K562 (cell line): Measurements from ENCODE around the gene PTPN13. TPM values are rescaled to one million over a fixed set of nuclear protein-coding genes. Genes with fewer than 3 reads are reported as not detected.
A peak's percentile ranks its signal among the peaks of the same experiment; 100 is the strongest.

Experiments
- ATF6 ChIP-seq: sonication (generic); formaldehyde crosslinking; IDR thresholded peaks from 2 replicates; pipeline ENCODE4 v1.4.0; 2020; ENCODE audit warnings: mild to moderate bottlenecking, missing genetic modification reagents
- CAMTA2 ChIP-seq: fragments of 250-450 bp; sonication (Bioruptor Pico); conservative IDR thresholded peaks from 2 replicates; pipeline ENCODE4 v1.5.1; 2022
- CREB3 ChIP-seq: fragments of 450-650 bp; conservative IDR thresholded peaks from 2 replicates; pipeline ENCODE4 v1.6.1; 2016; ENCODE audit warnings: missing genetic modification characterization, low read depth, mild to moderate bottlenecking, missing compliant biosample characterization, moderate library complexity
- HMG20B ChIP-seq: fragments of 250-450 bp; sonication (Bioruptor Pico); IDR thresholded peaks from 2 replicates; pipeline ENCODE4 v1.5.0; 2021; ENCODE audit warnings: mild to moderate bottlenecking
- OTX1 ChIP-seq: fragments of 450-650 bp; formaldehyde crosslinking; IDR thresholded peaks from 2 replicates; pipeline ENCODE4 v1.4.0; 2022; ENCODE audit warnings: mild to moderate bottlenecking
- PATZ1 ChIP-seq: fragments of 250-450 bp; sonication (Bioruptor Pico); IDR thresholded peaks from 2 replicates; pipeline ENCODE4 v1.5.0; 2020; ENCODE audit warnings: mild to moderate bottlenecking, borderline replicate concordance
- RBM25 ChIP-seq: fragments of 200-400 bp; formaldehyde crosslinking; IDR thresholded peaks from 2 replicates; pipeline ENCODE4 v1.6.1; 2018; ENCODE audit warnings: low read length, low read depth, moderate library complexity; ENCODE audit not compliant: severe bottlenecking
- REST ChIP-seq, 2 experiments: fragments of 450-650 bp; formaldehyde crosslinking in 1 of 2; IDR thresholded peaks; 2 replicates each; pipeline versions ENCODE4 v1.4.0 to v1.6.1; 2014 to 2020; ENCODE audit warnings: mild to moderate bottlenecking in 2 of 2, borderline replicate concordance in 1 of 2, low read depth in 1 of 2
- TCFL5 ChIP-seq: fragments of 250-450 bp; sonication (Bioruptor Pico); conservative IDR thresholded peaks from 2 replicates; pipeline ENCODE4 v1.6.1; 2021; ENCODE audit warnings: mild to moderate bottlenecking, moderate library complexity, matching md5 sums
- ZNF143 ChIP-seq: sonication (generic); formaldehyde crosslinking; IDR thresholded peaks from 2 replicates; pipeline ENCODE4 v1.9.0; 2022; ENCODE audit warnings: mild to moderate bottlenecking, missing genetic modification reagents
- polyA plus RNA-seq, 8 experiments: library from polyadenylated mRNA; depleted of rRNA in 4 of 8; stranded (reverse) in 5 of 8; unstranded in 3 of 8; fragments of >200 nt; fragmentation: Nextera tagmentation in 2 of 8; fragmentation: Illumina TruSeq in 1 of 8; extraction: Ambion mirVana in 2 of 8; extraction: Trizol in 1 of 8; gene quantifications; 2 replicates each; pipeline versions ENCODE4 v1.2.1 to v1.2.3, GENCODE V29; 2011 to 2014; ENCODE audit warnings: inconsistent platforms in 1 of 8, missing spikeins in 1 of 8
- total RNA-seq, 7 experiments: library from RNA; depleted of rRNA in 6 of 7; stranded (reverse); fragments of >200 nt in 6 of 7; fragmentation: Illumina TruSeq in 2 of 7; extraction: Trizol in 2 of 7; gene quantifications; 2 replicates each; pipeline versions ENCODE4 v1.2.1 to v1.2.3, GENCODE V29; 2011 to 2021; ENCODE audit warnings: low replicate concordance in 1 of 7

PTPN13 gene
- total and polyA plus RNA-seq, 9 of the 15 experiments (the other 6 are each of a cell fraction or from before 2014, with no cell fraction given): 0.33 TPM; not detected in 8

DNA sequence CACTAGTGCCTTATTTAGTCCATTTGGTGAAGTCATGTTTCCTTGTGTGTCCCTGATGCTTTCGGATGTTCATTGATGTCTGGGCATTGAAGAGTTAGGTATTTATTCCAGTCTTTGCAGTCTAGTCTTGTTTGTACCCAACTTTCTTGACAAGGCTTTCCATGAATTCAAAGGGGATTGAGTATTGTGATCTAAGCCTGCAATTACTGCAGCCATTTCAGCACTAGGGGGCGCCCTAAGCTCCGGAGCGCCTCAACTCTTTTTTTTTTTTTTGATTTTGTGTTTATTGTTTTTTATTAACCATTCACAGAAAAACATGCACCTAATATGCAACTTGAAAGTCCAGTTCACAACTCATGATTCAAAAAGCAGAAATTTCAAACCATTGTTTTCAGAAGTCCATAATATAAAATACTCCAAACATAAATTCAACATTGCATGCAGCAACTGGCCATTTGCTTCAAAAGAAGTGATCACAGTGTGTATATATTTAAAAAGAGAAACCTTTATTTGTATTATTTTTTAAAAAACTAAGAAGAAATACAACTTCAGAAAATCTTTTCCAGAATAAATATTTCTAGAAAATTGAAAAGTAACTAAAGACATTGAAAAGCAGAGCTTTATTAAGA lies 59.2 kb downstream of the PTPN13 start (continued):
- TF ChIP-seq PATZ1 (CRISPR knock-in tag) (no peak), REST (IDR thresholded peaks at IDR 0.05; ENCODE audit: borderline replicate concordance) (peak; percentile 11; the same call in 1 of the 2 replicates), REST (CRISPR knock-in tag; IDR thresholded peaks at IDR 0.05; ENCODE audit: low read depth) (no peak), RBM25 (no peak), ZNF143 (CRISPR knock-in tag) (no peak), ATF6 (CRISPR knock-in tag) (no peak), CAMTA2 (CRISPR knock-in tag) (no peak), HMG20B (no peak), OTX1 (CRISPR knock-in tag) (no peak), TCFL5 (CRISPR knock-in tag) (no peak), CREB3 (tag) (no peak)
